HL-60 (cell line): ENCODE measurements around the gene TJP3.

Experiments
- DNase-seq, 2 experiments: peaks; one replicate each; pipeline ENCODE4 v3.0.0-alpha.2; 2010 to 2020; ENCODE audit warnings: low read depth in 1 of 2, low spot score in 1 of 2
- H3K27ac ChIP-seq: fragments of 250-450 bp; sonication (Bioruptor Pico); replicated peaks from 2 replicates; pipeline ENCODE4 v1.5.1; 2020; ENCODE audit warnings: mild to moderate bottlenecking, moderate library complexity
- H3K27me3 ChIP-seq: fragments of 250-450 bp; sonication (Bioruptor Pico); 2 replicates; pipeline ENCODE4 v1.5.1; 2021; ENCODE audit warnings: mild to moderate bottlenecking, moderate library complexity; ENCODE audit not compliant: insufficient read depth, poor library complexity, severe bottlenecking
- H3K4me3 ChIP-seq: replicated peaks from 2 replicates; pipeline ENCODE4 v1.5.1; 2011; ENCODE audit warnings: mild to moderate bottlenecking, control low read depth, low read length; ENCODE audit not compliant: insufficient read depth
- CTCF ChIP-seq: IDR thresholded peaks from one replicate; pipeline ENCODE4 v1.5.1; 2011; ENCODE audit warnings: low read length, control low read depth, inconsistent platforms; ENCODE audit not compliant: insufficient read depth
- GABPA ChIP-seq: IDR thresholded peaks from 2 replicates; pipeline ENCODE4 v1.6.1; 2012; ENCODE audit warnings: low read depth
- POLR2AphosphoS5 ChIP-seq: IDR thresholded peaks from 2 replicates; pipeline ENCODE4 v1.6.1; 2012; ENCODE audit warnings: low read depth
- REST ChIP-seq: IDR thresholded peaks from 2 replicates; pipeline ENCODE4 v1.6.1; 2012; ENCODE audit warnings: low read depth; ENCODE audit not compliant: insufficient replicate concordance
- SPI1 ChIP-seq: IDR thresholded peaks from 2 replicates; pipeline ENCODE4 v1.6.1; 2012; ENCODE audit warnings: low read depth, mild to moderate bottlenecking, borderline replicate concordance

TJP3 gene

DNA sequence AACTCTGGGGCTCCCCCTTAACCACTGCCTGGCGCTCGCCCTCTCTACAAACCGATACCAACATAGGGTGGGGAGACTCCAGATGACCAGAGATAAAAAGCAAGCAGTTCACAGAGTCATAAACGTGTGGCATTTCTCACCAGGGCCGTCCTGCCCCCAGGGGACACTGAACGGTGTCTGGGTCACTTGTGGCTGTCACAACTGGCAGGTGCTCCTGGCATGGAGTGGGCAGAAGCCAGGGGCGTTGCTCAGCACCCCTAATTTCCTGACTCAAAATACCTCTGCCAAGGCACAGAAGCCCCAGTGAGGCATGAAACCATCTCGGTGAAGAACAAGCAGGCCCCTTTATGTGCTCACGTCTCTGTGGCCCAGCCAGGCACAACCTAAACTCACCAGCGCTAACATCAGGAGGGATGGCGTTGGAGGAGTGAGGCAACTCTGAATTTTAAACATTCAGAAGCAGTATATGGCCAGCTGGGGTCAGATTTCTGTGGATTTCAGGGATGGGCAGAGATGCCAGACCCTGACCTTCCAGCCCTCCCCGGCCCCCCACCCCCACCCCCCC, 9.7 kb upstream of the TJP3 start:
- no peak for DNase-seq
- Histone ChIP-seq H3K27me3 (no peaks in the 10 kb centered on the region), H3K4me3 (no peak overlapping the region; the same call in 1 of the 2 replicates), H3K27ac (no peak overlapping the region)
- no peak for TF ChIP-seq REST
- TF ChIP-seq POLR2AphosphoS5, result no peak
- no peak for TF ChIP-seq GABPA
- no peak for TF ChIP-seq SPI1
- TF ChIP-seq CTCF, result no peak

DNA sequence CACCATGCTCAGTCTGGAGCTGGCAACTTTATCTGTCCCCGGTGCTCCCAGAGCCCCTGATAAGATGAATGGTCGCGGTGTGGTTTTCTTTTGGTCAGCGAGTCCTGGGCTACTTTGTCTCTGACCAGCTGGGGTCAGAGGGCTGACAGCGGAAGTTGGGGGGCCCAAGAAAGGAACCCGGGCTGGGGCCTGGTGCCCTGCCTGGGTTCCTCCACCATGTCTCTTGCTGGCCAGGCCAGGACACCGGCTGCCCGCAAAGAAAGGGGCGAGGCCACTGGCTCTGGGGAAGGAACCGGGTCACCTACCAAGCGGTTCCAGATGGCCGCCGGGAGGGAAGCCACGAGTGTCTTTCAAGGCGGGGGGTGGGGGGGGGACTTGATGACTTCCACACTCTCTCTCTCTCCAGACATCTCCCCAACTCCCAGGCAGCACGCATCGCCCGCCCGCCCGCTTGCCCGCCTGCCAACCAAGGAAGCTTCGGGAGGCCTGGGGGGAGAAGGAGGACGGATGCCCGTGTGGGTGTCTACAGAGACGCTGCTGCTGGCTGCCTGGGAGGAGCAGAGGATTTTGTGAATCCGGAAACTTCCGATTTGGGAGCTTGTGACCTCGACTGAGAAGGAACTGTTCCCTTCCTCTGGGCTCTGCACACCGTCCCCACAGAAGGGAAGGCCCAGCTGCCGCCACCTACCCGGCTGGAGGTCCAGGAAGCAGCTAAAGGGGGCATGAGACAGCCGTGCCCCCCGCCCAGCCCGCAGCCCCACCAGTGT, 9.0 kb upstream of the TJP3 start:
- peak overlapping the region; percentile 50 for H3K27ac ChIP-seq
- no peaks in the 10 kb centered on the region for H3K27me3 ChIP-seq
- peak; percentile 35; the same call in 1 of the 2 replicates for TF ChIP-seq GABPA
- TF ChIP-seq REST, result no peak
- no peak for TF ChIP-seq POLR2AphosphoS5
- TF ChIP-seq SPI1, result no peak; the same call in 1 of the 2 replicates
- TF ChIP-seq CTCF, result no peak
- H3K4me3 ChIP-seq, result peak overlapping the region; percentile 88
- peak; percentile 72 to 74 for DNase-seq

DNA sequence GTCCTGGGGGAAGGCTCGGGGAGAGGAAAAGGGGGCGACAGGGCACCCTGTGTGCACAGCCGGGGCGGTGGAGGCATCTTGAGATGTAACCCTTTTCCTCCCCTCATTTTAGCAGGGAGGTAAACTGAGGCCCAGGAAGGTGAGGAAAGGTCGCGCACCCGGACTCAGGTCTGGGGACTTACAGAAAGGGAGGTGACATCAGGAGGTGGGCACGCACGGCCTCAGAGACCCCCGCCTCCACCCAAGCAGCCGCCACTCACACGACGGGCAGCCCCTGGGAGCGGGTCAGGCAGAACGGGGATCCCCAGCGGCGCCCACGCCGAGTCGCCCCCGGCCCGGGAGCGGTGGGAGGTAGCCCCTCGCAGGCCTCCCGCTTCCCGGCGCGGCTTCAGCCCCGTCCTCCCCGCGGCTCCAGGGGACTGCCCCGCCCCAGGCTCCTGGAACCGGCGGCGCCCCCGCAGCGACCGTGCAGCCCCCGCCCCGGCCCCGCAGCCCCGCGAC, 8.4 kb upstream of the TJP3 start:
- DNase-seq, result no peak
- TF ChIP-seq REST (no peak), SPI1 (no peak), CTCF (no peak)
- H3K27me3 ChIP-seq, result no peaks in the 10 kb centered on the region
- peak overlapping the region; percentile 50 for H3K27ac ChIP-seq
- H3K4me3 ChIP-seq, result peak overlapping the region; percentile 88
